ENCODE measurements around the gene TUBB8B.
"Not testable (repeated sequence)": the region's sequence is repeated elsewhere in the genome, so short reads cannot be mapped to it uniquely, and the experiment has no call there.

TUBB8B gene

DNA sequence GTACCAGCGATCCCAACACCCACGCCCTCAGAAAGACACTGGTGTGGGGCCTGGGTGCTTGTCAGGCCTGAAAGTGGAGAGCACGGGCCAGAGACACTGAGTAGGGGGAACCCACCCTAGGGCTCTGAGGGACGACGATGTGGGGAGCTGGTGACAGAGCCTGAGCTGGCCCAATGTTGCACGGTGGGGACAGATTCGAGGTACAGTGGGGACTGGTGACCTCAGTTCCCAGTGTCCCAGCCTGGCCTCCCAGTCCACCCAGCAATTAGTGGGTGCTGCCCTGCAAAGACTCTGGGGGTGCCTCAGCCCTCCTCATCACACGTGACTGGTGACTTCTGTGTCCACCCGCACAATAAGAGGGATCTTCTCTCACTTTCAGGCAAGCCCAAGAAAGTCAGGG is 36.6 kb downstream of the TUBB8B start:
- not testable (repeated sequence) for DNase-seq (ENCODE audit: low spot score)

DNA sequence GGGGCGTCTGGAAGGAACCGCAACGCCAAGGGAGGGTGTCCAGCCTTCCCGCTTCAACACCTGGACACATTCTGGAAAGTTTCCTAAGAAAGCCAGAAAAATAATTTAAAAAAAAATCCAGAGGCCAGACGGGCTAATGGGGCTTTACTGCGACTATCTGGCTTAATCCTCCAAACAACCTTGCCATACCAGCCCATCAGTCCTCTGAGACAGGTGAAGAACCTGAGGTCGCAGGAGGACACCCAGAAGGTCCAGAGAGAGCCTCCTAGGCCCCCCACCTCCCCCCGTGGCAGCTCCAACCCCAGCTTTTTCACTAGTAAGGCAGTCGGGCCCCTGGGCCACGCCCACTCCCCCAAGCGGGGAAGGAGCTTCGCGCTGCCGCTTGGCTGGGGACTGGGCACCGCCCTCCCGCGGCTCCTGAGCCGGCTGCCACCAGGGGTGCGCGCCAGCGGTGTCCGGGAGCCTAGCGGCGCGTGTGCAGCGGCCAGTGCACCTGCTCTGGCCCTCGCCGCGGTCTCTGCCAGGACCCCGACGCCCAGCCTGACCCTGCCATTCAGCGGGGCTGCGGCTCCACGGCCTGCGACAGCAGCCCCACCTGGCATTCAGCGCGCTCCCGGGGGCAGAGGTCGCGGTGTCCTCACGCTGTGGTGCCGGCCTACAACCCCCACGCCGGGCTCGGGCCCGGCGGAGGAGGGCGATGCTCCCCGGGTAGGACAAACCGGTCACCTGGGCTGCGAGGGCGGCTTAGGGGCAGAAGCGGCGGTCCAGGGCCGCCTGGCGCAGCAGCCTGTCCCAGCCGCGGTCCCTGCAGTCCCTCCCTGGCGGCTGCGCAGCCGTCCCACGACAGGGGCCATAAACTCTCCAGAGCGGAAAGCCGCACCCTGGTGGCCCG is 37.8 kb downstream of the TUBB8B start:
- DNase-seq (ENCODE audit: low spot score), result not testable (repeated sequence)

GRCh38 chr18:10624-11184 is 38.7 kb downstream of the TUBB8B start:
- not testable (repeated sequence) for DNase-seq (ENCODE audit: low spot score)

- DNase-seq (ENCODE audit: low spot score), result not testable (repeated sequence)
These were observed 39.5 kb downstream of the TUBB8B start for GRCh38 chr18:9937-10336.
